ENCODE results near the gene MOV10L1.
A peak's percentile ranks its signal among the peaks of the same experiment; 100 is the strongest.

MOV10L1 gene

DNA sequence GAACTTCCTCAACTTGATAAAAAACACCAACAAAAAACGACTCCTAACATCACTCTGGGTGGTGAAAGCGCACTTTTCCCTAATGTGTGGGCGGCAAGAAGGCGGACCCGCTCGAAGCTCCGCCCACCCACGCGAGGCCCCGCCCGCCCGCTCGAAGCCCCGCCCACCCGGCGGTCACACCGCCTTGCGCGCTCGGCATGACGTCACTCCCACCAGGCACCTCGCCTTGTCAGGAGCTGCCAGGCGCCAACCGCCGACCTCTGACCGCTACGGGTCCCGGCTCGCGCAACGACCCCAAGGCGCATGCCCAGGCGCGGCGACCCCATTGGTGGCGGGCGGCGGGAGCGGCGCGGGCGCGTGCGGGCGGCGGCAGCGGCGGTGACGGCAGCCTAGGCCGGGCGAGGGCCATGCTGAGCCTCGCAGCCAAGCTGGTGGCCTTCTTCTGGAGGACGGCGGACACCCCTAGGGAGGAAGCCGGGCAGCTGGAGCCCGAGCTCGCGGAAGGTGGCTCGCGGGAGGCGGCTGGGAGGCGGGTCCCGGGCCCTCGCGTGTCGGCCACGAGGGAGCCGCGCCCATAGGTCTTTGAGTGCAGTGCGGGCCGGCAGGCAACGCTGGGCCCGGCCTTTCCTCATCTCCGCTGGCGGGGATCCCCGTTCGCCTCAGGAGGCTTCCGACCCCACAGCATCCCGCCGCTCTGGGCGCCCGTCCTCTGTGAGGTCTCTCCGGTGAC is at the start of gene MOV10L1:
TSS of gene MOV10L1 (plus strand) at position 325 of the 730 bp plus-strand sequence. CDS start at position 408, 83 bp downstream.
- TF ChIP-seq, protein P1, sequence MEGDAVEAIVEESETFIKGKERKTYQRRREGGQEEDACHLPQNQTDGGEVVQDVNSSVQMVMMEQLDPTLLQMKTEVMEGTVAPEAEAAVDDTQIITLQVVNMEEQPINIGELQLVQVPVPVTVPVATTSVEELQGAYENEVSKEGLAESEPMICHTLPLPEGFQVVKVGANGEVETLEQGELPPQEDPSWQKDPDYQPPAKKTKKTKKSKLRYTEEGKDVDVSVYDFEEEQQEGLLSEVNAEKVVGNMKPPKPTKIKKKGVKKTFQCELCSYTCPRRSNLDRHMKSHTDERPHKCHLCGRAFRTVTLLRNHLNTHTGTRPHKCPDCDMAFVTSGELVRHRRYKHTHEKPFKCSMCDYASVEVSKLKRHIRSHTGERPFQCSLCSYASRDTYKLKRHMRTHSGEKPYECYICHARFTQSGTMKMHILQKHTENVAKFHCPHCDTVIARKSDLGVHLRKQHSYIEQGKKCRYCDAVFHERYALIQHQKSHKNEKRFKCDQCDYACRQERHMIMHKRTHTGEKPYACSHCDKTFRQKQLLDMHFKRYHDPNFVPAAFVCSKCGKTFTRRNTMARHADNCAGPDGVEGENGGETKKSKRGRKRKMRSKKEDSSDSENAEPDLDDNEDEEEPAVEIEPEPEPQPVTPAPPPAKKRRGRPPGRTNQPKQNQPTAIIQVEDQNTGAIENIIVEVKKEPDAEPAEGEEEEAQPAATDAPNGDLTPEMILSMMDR (conservative IDR thresholded peaks at IDR 0.05; ENCODE audit: low read length), result no peak
- peak; percentile 29 for DNase-seq (ENCODE audit: low read depth)
- H3K4me3 ChIP-seq (ENCODE audit: low read length), result no peak within 1 kb of the TSS

DNA sequence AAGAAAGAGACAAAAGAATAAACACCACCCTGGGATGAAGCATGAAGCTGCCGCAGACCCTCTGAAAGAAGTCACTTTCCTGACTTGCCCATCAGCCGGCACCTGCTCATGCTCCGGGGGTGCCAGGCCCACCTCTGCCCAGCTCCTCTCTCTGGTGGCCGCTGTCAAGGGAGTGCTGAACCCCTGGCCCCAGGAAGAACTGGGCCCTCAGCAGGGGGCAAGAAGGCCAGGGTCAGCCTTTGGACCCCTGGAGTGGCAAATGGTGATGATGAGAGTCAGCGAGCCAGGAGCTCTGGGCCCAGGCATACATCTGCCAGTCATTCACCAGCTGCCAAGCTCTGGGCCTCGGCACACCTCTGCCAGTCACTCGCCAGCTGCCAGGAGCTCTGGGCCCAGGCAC is 49.1 kb upstream of the MOV10L1 start:
- no peak for DNase-seq (ENCODE audit: low read depth)
- TF ChIP-seq, protein P1 (conservative IDR thresholded peaks at IDR 0.05; ENCODE audit: low read length), result no peak
- H3K4me3 ChIP-seq (ENCODE audit: low read length), result no peak overlapping the region

DNA sequence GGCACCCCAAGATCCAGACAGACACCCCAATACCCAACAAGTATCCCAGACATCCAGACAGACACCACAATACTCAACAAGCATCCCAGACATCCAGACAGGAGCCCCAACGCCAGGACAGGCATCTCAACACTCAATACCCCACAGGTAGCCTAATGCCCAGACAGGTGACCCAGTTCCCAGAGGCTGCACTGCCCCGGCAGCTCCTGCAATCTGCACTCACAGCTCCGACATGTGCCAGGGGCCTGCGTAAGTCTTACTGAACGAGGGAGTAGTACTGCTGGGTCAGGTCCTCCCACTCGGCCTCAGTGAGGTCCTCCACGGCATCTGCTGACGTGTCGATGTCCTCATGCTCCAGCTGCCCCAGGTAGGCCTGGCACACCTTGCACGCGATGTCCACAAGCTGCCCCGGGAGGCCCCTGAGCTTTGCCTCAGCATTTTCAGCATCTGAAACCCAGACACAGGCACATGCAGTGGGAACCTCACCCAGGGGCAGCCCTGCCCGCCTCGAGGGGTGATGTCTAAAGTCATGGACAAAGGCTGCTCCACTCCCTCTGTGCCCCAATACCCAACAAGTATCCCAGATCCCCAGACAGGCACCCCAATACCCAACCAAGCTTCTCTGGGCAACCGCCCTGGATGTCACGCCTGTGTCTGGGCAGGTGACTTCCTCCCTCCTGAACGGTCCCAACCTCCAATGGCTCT is 48.3 kb upstream of the MOV10L1 start:
- no peak for DNase-seq (ENCODE audit: low read depth)
- TF ChIP-seq, protein P1 (conservative IDR thresholded peaks at IDR 0.05; ENCODE audit: low read length), result no peak
- H3K4me3 ChIP-seq (ENCODE audit: low read length), result no peak overlapping the region

DNA sequence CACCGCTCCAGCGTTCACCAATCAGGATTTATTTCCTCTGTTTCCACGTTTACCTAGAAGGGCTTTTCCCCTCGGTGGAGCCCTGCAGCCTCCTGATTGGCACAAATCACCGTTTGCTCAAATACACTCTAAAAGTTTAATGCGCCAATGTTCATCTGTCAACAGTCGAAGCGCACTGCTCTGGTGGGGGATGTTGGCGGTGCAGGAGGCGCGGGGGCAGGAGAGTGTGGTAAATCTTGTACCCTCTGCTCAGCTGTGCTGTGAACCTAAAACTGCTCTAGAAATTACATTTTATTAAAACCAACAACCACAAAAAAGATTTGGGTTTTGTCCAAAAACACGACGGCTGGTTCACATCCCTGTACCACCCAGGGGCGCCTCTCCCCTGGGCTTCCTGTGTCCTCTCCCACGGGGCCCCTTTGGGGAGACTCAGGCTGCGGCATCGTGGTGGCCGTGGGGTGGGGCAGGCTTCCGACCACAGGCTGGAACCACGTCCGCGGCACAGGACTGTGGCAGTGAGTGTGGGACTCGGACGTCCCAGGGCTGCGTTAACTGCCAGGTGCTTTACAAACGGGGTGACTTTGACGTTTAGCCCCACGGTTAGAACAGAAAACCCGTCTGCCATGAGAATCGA is 45.2 kb upstream of the MOV10L1 start:
- DNase-seq (ENCODE audit: low read depth), result no peak
- H3K4me3 ChIP-seq (ENCODE audit: low read length), result no peak overlapping the region
- TF ChIP-seq, protein P1 (conservative IDR thresholded peaks at IDR 0.05; ENCODE audit: low read length), result no peak

DNA sequence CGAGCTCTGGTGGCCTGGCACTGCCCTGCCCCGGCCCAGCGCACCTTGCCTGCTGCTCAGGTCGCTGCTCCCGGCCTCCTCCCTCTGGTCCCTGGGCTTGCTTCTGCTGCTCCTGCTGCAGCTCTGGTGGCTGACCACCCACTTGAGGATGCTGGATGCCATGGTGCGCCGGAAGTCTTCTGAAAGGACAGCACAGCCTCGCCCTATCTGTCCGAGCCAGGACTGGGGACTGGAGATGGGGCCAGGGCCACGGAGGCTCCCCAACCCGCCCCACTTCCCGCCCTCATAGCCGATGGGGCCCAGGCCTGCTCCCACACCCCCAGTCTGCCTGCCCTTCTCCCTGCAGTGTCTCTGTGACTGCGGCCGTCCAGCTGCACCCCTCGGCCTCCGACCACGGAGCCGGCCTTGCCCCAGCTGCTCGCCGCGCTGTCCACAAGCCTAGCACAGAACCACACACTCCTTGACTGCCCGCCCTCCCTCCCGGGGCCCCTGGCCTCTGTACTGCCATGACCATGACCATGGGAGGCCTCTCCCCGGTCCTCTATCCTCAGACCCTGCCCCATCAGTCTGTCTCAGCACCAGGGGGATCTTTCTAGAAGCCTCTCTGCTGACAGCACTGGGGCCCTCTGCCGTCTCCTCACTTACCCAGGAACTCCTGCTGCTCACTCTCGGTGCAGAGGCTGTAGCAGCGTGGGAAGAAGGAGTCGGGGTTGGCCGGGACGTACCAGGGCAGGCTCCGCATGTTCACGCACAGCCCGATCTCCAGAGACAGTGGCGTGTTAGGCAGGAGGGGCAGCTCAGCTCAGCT is 44.4 kb upstream of the MOV10L1 start:
- H3K4me3 ChIP-seq (ENCODE audit: low read length), result no peak overlapping the region
- no peak for DNase-seq (ENCODE audit: low read depth)
- TF ChIP-seq, protein P1 (conservative IDR thresholded peaks at IDR 0.05; ENCODE audit: low read length), result no peak

DNA sequence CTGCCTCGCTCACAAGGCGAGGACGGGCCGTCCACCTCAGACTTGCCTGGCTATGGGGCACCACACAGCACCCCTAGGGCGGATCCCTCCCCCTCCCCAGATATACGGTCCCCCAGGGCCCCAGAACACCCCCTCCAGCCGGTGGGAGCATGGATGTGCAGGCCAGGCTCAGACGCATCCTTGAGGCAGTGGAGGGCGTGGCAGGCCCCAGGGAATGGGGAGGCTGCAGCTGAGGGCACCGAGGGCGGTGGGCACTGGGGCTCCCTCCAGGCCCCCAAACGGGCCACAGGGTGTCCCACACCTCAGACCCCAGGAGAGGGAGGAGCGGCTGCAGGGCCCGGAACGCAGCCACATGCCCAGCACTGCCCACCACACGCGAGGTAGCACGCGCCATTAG is 43.8 kb upstream of the MOV10L1 start:
- TF ChIP-seq, protein P1 (conservative IDR thresholded peaks at IDR 0.05; ENCODE audit: low read length), result no peak
- no peak overlapping the region for H3K4me3 ChIP-seq (ENCODE audit: low read length)
- no peak for DNase-seq (ENCODE audit: low read depth)

Measured in AG10803 (cell line).